AG09319 (cell line): Measurements from ENCODE around the gene SINHCAF.

Experiments used
- DNase-seq: peaks from one replicate; pipeline ENCODE4 v3.0.0-alpha.2; 2010; ENCODE audit warnings: low read depth; ENCODE audit errors: extremely low read depth
- CTCF ChIP-seq: IDR thresholded peaks from 2 replicates; pipeline ENCODE4 v1.5.1; 2011; ENCODE audit warnings: low read depth, mild to moderate bottlenecking, inconsistent platforms, low read length, moderate library complexity

The SINHCAF gene

DNA sequence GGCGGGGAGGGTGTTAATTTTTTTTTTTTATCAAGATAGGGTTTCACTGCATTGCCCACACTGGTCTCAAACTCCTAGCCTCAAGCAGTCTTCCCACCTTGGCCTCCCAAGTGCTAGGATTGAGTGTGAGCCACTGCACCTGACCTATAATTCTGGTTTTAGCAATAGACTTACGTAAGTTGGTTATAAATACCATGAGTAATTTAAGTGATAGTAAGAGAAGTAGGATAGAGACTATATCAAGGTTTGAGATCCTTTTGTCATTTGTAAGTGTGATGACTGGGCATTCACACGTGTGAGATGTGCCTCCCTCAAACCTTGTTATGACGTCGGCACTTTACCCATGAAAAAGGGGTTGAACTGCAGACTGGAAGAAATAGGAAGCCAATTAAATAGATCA lies 22.5 kb downstream of the SINHCAF start:
- DNase-seq: no peak
- TF ChIP-seq CTCF: no peak

- DNase-seq: no peak
- no peak for TF ChIP-seq CTCF
Observed at GRCh38 chr12:31301311-31301710, 24.6 kb downstream of the SINHCAF start.

DNA sequence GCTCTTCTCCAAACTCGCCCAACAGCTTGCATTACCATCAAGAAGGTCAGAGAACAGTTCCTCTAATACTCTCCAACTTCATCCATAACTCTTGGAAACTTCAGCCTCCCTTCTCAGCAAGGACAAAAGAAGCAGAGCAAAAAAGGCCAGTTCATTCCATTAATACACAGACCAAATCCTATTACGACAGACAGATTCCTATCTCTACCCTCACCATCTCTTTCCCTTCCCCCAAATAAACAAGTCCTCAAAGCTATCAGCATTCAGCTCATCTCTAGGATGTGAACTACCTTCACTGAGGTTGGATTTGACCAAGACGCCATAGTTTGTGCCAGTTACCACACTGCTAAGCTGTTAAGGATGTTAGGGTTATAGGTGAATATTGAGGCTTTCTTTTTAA lies 25.2 kb downstream of the SINHCAF start:
- no peak for DNase-seq
- TF ChIP-seq CTCF: no peak

- DNase-seq: no peak
- no peak for TF ChIP-seq CTCF
Observed at GRCh38 chr12:31300341-31300740, 25.6 kb downstream of the SINHCAF start.

- TF ChIP-seq CTCF: no peak
- DNase-seq: no peak
Observed at GRCh38 chr12:31298922-31299321, 27.0 kb downstream of the SINHCAF start.

DNA sequence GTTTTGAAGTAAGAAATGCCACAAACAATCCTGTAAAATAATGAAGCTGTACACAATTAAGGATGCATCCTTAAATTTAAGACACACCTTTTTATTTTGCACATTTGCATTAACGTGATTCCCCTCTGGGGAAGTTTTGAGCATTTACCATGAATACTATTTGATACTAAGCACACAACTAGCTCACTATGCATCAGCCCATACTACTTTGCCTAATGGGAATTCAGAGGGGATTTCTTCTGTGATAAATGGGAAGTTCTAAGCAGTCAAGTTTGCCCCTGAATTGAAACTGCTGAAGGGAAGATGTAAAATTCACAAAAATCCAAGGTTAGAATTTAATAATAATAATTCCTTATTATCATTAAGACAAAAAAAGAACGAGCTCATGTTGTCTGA lies 27.4 kb downstream of the SINHCAF start:
- DNase-seq: no peak
- no peak for TF ChIP-seq CTCF

DNA sequence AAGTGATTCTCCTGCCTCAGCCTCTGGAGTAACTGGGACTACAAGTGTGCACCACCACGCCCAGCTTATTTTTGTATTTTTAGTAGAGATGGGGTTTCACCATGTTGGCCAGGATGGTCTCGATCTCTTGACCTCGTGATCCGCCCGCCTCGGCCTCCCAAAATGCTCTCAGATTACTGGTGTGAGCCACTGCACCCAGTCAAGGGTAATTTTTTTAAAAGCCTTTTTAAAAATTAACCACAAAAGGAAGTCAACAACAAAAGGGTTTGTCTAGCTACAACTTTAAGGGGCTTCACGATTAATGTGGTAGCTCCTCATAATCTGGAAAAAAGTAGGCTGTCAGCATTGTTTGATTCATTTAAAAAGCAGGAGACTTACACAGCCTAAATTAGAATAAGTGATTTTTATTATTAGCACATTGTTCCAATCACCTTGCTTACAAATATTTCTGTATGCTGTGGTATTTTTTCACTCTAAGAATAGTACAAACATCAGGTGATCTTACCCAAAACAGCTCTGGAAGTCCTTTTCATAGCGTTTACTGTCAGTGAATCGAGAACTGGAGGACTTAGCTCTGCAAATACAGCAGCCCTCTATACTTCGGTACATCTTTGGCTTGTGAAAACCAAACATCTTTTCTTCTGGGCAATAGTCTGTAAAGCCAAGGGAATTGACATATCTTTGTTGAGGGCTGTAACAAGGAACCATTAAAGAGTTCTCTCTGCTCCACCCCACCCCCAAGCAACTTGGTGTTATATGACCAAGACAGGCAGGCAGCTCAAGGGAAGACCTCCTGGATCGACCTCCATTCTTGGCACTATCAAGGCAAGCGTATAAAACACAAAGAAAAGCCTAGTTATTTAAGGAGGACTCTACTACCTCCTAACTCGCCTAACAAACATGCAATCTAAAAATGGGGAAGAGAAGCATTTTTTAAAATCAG lies 28.1 kb downstream of the SINHCAF start:
- no peak for TF ChIP-seq CTCF
- no peak for DNase-seq
